ENCODE results near the gene PPIF. TPM values are rescaled to one million over a fixed set of nuclear protein-coding genes. Genes with fewer than 3 reads are reported as not detected.

Gene PPIF
- polyA plus RNA-seq, 1 donor (not counting 4 experiments of a cell fraction or from before 2014, with no cell fraction given): 71.3 TPM

DNA sequence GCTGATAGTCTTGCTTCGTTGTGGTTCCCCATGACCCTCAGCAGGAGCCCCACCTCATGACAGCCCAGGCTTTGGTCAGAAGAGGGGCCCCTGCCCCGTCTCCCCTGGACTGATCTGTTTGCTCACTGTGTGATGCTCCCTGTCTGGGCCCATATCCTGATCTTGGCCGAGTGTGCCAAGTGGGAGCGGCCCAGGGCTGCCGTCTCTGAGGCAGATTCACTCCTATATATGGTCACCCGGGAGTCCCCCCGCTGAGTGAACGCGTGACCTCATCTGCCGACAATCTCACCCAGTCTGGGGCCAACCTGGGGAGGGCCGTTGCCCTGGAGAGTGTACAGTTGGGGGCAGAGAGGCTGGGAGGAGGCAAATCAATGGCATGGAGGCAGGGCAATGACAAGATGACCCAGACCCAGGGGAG lies 34.5 kb downstream of the PPIF start:
- dilution Hi-C loops (cut with MboI; ENCODE audit: extremely low pct_ligation_motif_present, low sequenced_read_pairs): no loop called here
- no peak overlapping the region for H3K4me2 ChIP-seq (ENCODE audit: control insufficient read depth, extremely low read depth, insufficient read depth, low read depth, low read length)
- H3K27me3 ChIP-seq (ENCODE audit: control insufficient read depth, extremely low read depth, insufficient read depth, low read length): peaks cover 18% of the 10 kb centered on the region
- no peaks in the 10 kb centered on the region for H3K36me3 ChIP-seq (ENCODE audit: control insufficient read depth in 2 of 2, extremely low read depth in 1 of 2, insufficient read depth in 2 of 2, low read length in 2 of 2)
- H4K20me1 ChIP-seq (ENCODE audit: control insufficient read depth, extremely low read depth, insufficient read depth, low read length): no peaks in the 10 kb centered on the region
- no peak overlapping the region for H2AFZ ChIP-seq (ENCODE audit: control insufficient read depth, low read length)
- no peaks in the 10 kb centered on the region for H3K4me1 ChIP-seq (ENCODE audit: control insufficient read depth, extremely low read depth, insufficient read depth, low read length)
- no peaks in the 10 kb centered on the region for H3K9me1 ChIP-seq (ENCODE audit: control insufficient read depth, extremely low read depth, insufficient read depth, low read length)
- H3K9me3 ChIP-seq (ENCODE audit: control insufficient read depth, low read depth, low read length): no peaks in the 10 kb centered on the region
- H3K79me2 ChIP-seq (ENCODE audit: control insufficient read depth, insufficient read depth, low read length): no peaks in the 10 kb centered on the region
- DNase-seq (ENCODE audit: low read depth, low spot score): no peak
- H3K27ac ChIP-seq (ENCODE audit: control insufficient read depth, insufficient read depth, low read length): no peak overlapping the region
- H3K9ac ChIP-seq (ENCODE audit: control insufficient read depth, extremely low read depth, insufficient read depth, low read length): no peak overlapping the region
- H3K4me3 ChIP-seq (ENCODE audit: control insufficient read depth in 2 of 3, extremely low read depth in 1 of 3, insufficient read depth in 2 of 3, low read depth in 1 of 3, low read length in 3 of 3): no peak overlapping the region
- FAIRE-seq: no peak
- TF ChIP-seq CTCF (optimal IDR thresholded peaks at IDR 0.05 in 1 of 3, IDR thresholded peaks at IDR 0.05 in 1 of 3, conservative IDR thresholded peaks at IDR 0.05 in 1 of 3; ENCODE audit: extremely low read depth in 1 of 3, insufficient read depth in 2 of 3, low read length in 3 of 3): no peak
- TF ChIP-seq EZH2 (IDR thresholded peaks at IDR 0.05; ENCODE audit: low read length): no peak

- peaks cover 18% of the 10 kb centered on the region for H3K27me3 ChIP-seq (ENCODE audit: control insufficient read depth, extremely low read depth, insufficient read depth, low read length)
- no peak for DNase-seq (ENCODE audit: low read depth, low spot score)
- H3K36me3 ChIP-seq (ENCODE audit: control insufficient read depth in 2 of 2, extremely low read depth in 1 of 2, insufficient read depth in 2 of 2, low read length in 2 of 2): no peaks in the 10 kb centered on the region
- no peaks in the 10 kb centered on the region for H4K20me1 ChIP-seq (ENCODE audit: control insufficient read depth, extremely low read depth, insufficient read depth, low read length)
- no peaks in the 10 kb centered on the region for H3K9me1 ChIP-seq (ENCODE audit: control insufficient read depth, extremely low read depth, insufficient read depth, low read length)
- dilution Hi-C loops (cut with MboI; ENCODE audit: extremely low pct_ligation_motif_present, low sequenced_read_pairs): no loop called here
- H3K4me2 ChIP-seq (ENCODE audit: control insufficient read depth, extremely low read depth, insufficient read depth, low read depth, low read length): no peak overlapping the region
- no peak overlapping the region for H2AFZ ChIP-seq (ENCODE audit: control insufficient read depth, low read length)
- TF ChIP-seq CTCF (optimal IDR thresholded peaks at IDR 0.05 in 1 of 3, IDR thresholded peaks at IDR 0.05 in 1 of 3, conservative IDR thresholded peaks at IDR 0.05 in 1 of 3; ENCODE audit: extremely low read depth in 1 of 3, insufficient read depth in 2 of 3, low read length in 3 of 3): no peak
- TF ChIP-seq EZH2 (IDR thresholded peaks at IDR 0.05; ENCODE audit: low read length): no peak
- H3K79me2 ChIP-seq (ENCODE audit: control insufficient read depth, insufficient read depth, low read length): no peaks in the 10 kb centered on the region
- FAIRE-seq: no peak
- no peaks in the 10 kb centered on the region for H3K9me3 ChIP-seq (ENCODE audit: control insufficient read depth, low read depth, low read length)
- no peak overlapping the region for H3K27ac ChIP-seq (ENCODE audit: control insufficient read depth, insufficient read depth, low read length)
- no peak overlapping the region for H3K9ac ChIP-seq (ENCODE audit: control insufficient read depth, extremely low read depth, insufficient read depth, low read length)
- no peak overlapping the region for H3K4me3 ChIP-seq (ENCODE audit: control insufficient read depth in 2 of 3, extremely low read depth in 1 of 3, insufficient read depth in 2 of 3, low read depth in 1 of 3, low read length in 3 of 3)
- no peaks in the 10 kb centered on the region for H3K4me1 ChIP-seq (ENCODE audit: control insufficient read depth, extremely low read depth, insufficient read depth, low read length)
These were observed 35.2 kb downstream of the PPIF start for GRCh38 chr10:79382491-79382941.

Data from keratinocyte (primary cell).